Ovary (tissue), 9 donors: ENCODE measurements around the gene TRAPPC3L. TPM values are rescaled to one million over a fixed set of nuclear protein-coding genes. Genes with fewer than 3 reads are reported as not detected.

ENCODE experiments used
- DNase-seq, 5 donors: peaks; one replicate each; pipeline ENCODE4 v3.0.0-alpha.2; 2019 to 2020
- H3K27ac ChIP-seq, 2 donors: fragments of 200-600 bp; one replicate each; pipeline versions ENCODE4 v1.5.1 to v1.8.0; 2019 to 2022
- H3K27me3 ChIP-seq: fragments of 200-600 bp; one replicate; pipeline ENCODE4 v1.8.0; 2022
- H3K36me3 ChIP-seq: fragments of 200-600 bp; sonication (generic); one replicate; pipeline ENCODE4 v1.5.1; 2019
- H3K4me1 ChIP-seq: one replicate; pipeline ENCODE4 v1.8.1; 2013; ENCODE audit warnings: mild to moderate bottlenecking, moderate library complexity; ENCODE audit not compliant: insufficient read depth
- H3K4me3 ChIP-seq: fragments of 200-600 bp; sonication (generic); one replicate; pipeline ENCODE4 v1.5.1; 2017
- H3K9me3 ChIP-seq, 2 donors: fragments of 200-600 bp in 1 of 2; sonication (generic) in 1 of 2; one replicate each; pipeline versions ENCODE4 v1.5.1 to v1.8.1; 2013 to 2019; ENCODE audit warnings: mild to moderate bottlenecking in 1 of 2, moderate library complexity in 1 of 2
- CTCF ChIP-seq, 3 donors: fragments of 450-650 bp in 2 of 3; fragments of 200-600 bp in 1 of 3; IDR thresholded peaks; one replicate each; pipeline versions ENCODE4 v1.5.1 to v1.8.0; 2016 to 2022; ENCODE audit warnings: antibody characterized with exemption in 3 of 3, mild to moderate bottlenecking in 1 of 3
- EP300 ChIP-seq: sonication (generic); formaldehyde crosslinking; IDR thresholded peaks from one replicate; pipeline ENCODE4 v1.6.1; 2017; ENCODE audit warnings: antibody characterized with exemption
- POLR2A ChIP-seq: fragments of 450-650 bp; IDR thresholded peaks from one replicate; pipeline ENCODE4 v1.6.1; 2017; ENCODE audit warnings: antibody characterized with exemption, mild to moderate bottlenecking, moderate library complexity
- WGBS, 3 donors: extraction: QIAGEN DNeasy Blood & Tissue Kit in 1 of 3; methylation state at CpG; one replicate each; pipeline versions ENCODE4 v1.1.5 to v1.1.7; 2013 to 2017; 5-methylcytosine and 5-hydroxymethylcytosine counted together
- intact Hi-C, 4 donors: fragments of 100-400 bp; cut with DNase I; formaldehyde crosslinking; loops; one replicate each; pipeline versions ENCODE4 v1.11.0 to v1.15.1; 2022 to 2023
- polyA plus RNA-seq, 2 donors: library from polyadenylated mRNA; stranded (reverse); fragments of 200-250 nt in 1 of 2; fragments of 350-450 nt in 1 of 2; fragmentation: Illumina TruSeq in 1 of 2; extraction: RNeasy Lipid Tissue Mini Kit (QIAGEN cat#74804) in 1 of 2; gene quantifications; one replicate each; pipeline ENCODE4 v1.2.3, GENCODE V29; 2013 to 2014
- total RNA-seq, 7 donors: library from RNA; depleted of rRNA in 2 of 7; stranded (reverse); fragments of >200 nt in 2 of 7; fragmentation: NEBNext Ultra II Directional in 3 of 7; extraction: Animal tissue kit (Norgen Biotek cat#: 25700) in 3 of 7; gene quantifications; one replicate each; pipeline versions ENCODE4 v1.1.0 to v1.2.4, GENCODE V29; 2016 to 2023
- donor health status: DM: no; HTN: no; CAD: no; lungs with moderate emphysema.
- donor health status: DM: no; HTN: no; CAD: no.
- donor health status: Bipolar disorder and iron deficiency.
- donor health status: DM: yes; HTN: yes; CAD: no.
- donor health status: DM: no; HTN: no; CAD: no.
- donor health status: DM: yes; HTN: yes; CAD: no.

Gene TRAPPC3L
- total and polyA plus RNA-seq, 9 donors = 0.08 to 0.20 (median 0.10) TPM; not detected in 6

GRCh38 chr6:116456106-116456505 is 89.4 kb downstream of the TRAPPC3L start:
- no peaks in the 10 kb centered on the region for H3K27me3 ChIP-seq
- TF ChIP-seq EP300 (no peak), CTCF (IDR thresholded peaks at IDR 0.05) (no peak), POLR2A (no peak)
- no peaks in the 10 kb centered on the region for H3K9me3 ChIP-seq
- WGBS, 3 donors = 85 to 90% (median 88%) methylated on average over 3 of the region's 3 CpGs
- H3K4me3 ChIP-seq = no peak overlapping the region
- H3K36me3 ChIP-seq = no peaks in the 10 kb centered on the region
- DNase-seq = no peak
- H3K4me1 ChIP-seq = no peaks in the 10 kb centered on the region
- intact Hi-C loops = no loop called here
- H3K27ac ChIP-seq = no peak overlapping the region

DNA sequence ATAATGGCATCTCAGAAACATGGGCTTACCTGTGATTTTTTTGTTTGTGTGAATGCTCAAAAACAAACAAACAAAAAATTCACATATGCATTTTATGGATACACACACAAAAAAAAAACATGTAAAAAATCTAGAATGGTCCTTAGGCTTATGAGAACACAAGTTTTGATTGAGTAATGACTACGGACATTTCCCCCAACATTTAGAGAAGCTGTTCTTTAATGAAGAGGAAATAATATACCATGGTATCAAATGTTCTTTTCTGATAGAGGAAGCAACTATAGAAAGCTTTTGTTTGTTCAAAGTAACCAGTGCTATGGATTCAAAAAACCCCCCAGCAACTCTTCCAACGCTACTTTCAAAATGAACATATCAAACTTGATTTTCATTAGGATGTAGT is 93.0 kb downstream of the TRAPPC3L start:
- no peak for DNase-seq
- Histone ChIP-seq H3K27ac (no peak overlapping the region), H3K9me3 (no peaks in the 10 kb centered on the region), H3K27me3 (no peaks in the 10 kb centered on the region), H3K4me1 (no peaks in the 10 kb centered on the region), H3K4me3 (no peak overlapping the region), H3K36me3 (no peaks in the 10 kb centered on the region)
- intact Hi-C loops = no loop called here
- TF ChIP-seq POLR2A = no peak
- TF ChIP-seq EP300 = no peak
- no peak for TF ChIP-seq CTCF (IDR thresholded peaks at IDR 0.05)
- WGBS, 3 donors = 94 to 99% (median 96%) methylated on average over 2 of the region's 2 CpGs

GRCh38 chr6:116451916-116452315 is 93.6 kb downstream of the TRAPPC3L start:
- H3K27me3 ChIP-seq = no peaks in the 10 kb centered on the region
- no peak for TF ChIP-seq EP300
- TF ChIP-seq CTCF (IDR thresholded peaks at IDR 0.05) = no peak
- no peak for TF ChIP-seq POLR2A
- no peak for DNase-seq
- no peaks in the 10 kb centered on the region for H3K4me1 ChIP-seq
- no peak overlapping the region for H3K27ac ChIP-seq
- H3K9me3 ChIP-seq = no peaks in the 10 kb centered on the region
- intact Hi-C loops = no loop called here
- H3K36me3 ChIP-seq = no peaks in the 10 kb centered on the region
- H3K4me3 ChIP-seq = no peak overlapping the region

DNA sequence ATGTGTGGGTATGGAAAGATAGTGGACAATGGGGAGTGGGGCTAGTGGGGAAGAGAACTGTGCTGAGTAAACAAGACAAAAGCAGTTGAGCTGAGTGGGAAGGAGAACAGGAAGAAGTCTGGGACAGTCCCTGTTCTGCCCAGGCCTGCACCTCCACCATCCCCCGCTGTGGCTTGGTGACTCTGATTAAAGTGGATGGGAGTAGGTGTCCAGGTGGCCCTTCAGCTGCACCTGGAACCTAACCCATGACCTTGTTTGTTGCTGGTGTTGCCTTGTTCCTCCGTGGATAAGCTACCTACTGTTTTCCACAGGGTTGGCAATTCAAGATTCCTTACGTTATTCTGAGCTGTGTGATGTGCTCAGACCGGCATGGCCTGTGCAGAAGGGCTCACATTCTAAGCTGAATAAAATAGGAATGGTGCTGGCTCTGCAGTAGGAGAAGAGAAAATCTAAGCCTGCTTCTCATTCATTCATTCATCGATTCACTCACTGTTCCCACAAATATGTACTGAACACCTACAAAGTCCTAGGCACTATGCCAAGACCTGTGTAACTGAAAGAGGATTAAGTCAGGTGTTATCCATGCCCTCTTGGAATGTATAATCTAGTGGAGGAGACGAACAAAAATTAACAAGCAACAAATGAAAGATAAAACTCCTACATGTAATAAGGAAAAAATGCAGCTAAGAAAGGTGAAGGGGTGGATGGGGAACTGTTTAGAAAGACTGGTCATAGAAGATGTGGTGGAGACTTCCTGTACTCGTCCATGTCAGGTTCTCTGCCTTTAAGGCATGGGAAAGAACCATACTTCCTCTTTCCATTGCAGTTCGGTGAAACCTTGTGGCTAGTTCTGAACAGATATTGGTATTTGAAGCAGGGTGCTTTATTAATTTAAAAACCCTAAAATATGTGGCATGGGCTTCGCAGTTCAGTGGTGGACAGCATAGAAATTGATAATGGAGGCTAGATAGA is 94.4 kb downstream of the TRAPPC3L start:
- Histone ChIP-seq H3K4me1 (no peaks in the 10 kb centered on the region), H3K27me3 (no peaks in the 10 kb centered on the region), H3K4me3 (no peak overlapping the region), H3K36me3 (no peaks in the 10 kb centered on the region), H3K27ac (no peak overlapping the region), H3K9me3 (no peaks in the 10 kb centered on the region)
- 78 to 82% (median 82%) methylated on average over 9 of the region's 9 CpGs for WGBS, 3 donors
- no peak for DNase-seq
- no peak for TF ChIP-seq POLR2A
- no peak for TF ChIP-seq CTCF (IDR thresholded peaks at IDR 0.05)
- TF ChIP-seq EP300 = no peak
- intact Hi-C loops = no loop called here
